Lower lobe of right lung (tissue), 2 donors: ENCODE measurements around the gene CMTM8. TPM values are rescaled to one million over a fixed set of nuclear protein-coding genes. Genes with fewer than 3 reads are reported as not detected.
A peak's percentile ranks its signal among the peaks of the same experiment; 100 is the strongest.

Experiments
- ATAC-seq, 2 donors: fragments of 200-7000 bp; cut with Tn5 transposase; one replicate each; pipeline ENCODE4 v1.9.1; 2020 to 2022; ENCODE audit warnings: mild to moderate bottlenecking in 2 of 2, moderate library complexity in 2 of 2
- DNase-seq: peaks from one replicate; pipeline ENCODE4 v3.0.0-alpha.2; 2020
- H3K27ac ChIP-seq: fragments of 200-600 bp; one replicate; pipeline ENCODE4 v1.8.0; 2022
- H3K27me3 ChIP-seq: fragments of 200-600 bp; one replicate; pipeline ENCODE4 v1.8.0; 2022; ENCODE audit warnings: low read depth
- H3K36me3 ChIP-seq: fragments of 200-600 bp; one replicate; pipeline ENCODE4 v1.8.0; 2022; ENCODE audit warnings: mild to moderate bottlenecking
- H3K4me1 ChIP-seq: fragments of 200-600 bp; one replicate; pipeline ENCODE4 v1.8.0; 2022
- H3K4me3 ChIP-seq: fragments of 200-600 bp; one replicate; pipeline ENCODE4 v1.8.0; 2022; ENCODE audit warnings: mild to moderate bottlenecking
- H3K9me3 ChIP-seq: fragments of 200-600 bp; one replicate; pipeline ENCODE4 v1.8.0; 2022
- CTCF ChIP-seq: fragments of 200-600 bp; IDR thresholded peaks from one replicate; pipeline ENCODE4 v1.8.0; 2022; ENCODE audit warnings: antibody characterized with exemption, mild to moderate bottlenecking
- intact Hi-C: fragments of 100-400 bp; cut with DNase I; formaldehyde crosslinking; loops from one replicate; pipeline ENCODE4 v1.11.0; 2022
- total RNA-seq: library from RNA; stranded (reverse); fragmentation: NEBNext Ultra II Directional; extraction: Animal tissue kit (Norgen Biotek cat#: 25700); gene quantifications from one replicate; pipeline ENCODE4 v1.2.1, GENCODE V29; 2021
- donor health status: DM: no; HTN: yes; CAD: no; lungs with severe emphysema.

CMTM8 gene
- total RNA-seq, 1 donor from 2014 or later, result 25.6 TPM

GRCh38 chr3:32246079-32246675 lies 7.7 kb downstream of the CMTM8 start:
- no peak for TF ChIP-seq CTCF
- no peak for DNase-seq
- Histone ChIP-seq H3K36me3 (no peaks in the 10 kb centered on the region), H3K4me1 (peaks cover 24% of the 10 kb centered on the region), H3K4me3 (no peak overlapping the region), H3K9me3 (no peaks in the 10 kb centered on the region), H3K27ac (no peak overlapping the region), H3K27me3 (no peaks in the 10 kb centered on the region)
- intact Hi-C loops, result no loop called here
- peak in 1 of 2 donors; percentile 9 for ATAC-seq

- Histone ChIP-seq H3K9me3 (no peaks in the 10 kb centered on the region), H3K27ac (no peak overlapping the region), H3K4me3 (no peak overlapping the region), H3K4me1 (peaks cover 20% of the 10 kb centered on the region), H3K36me3 (no peaks in the 10 kb centered on the region), H3K27me3 (no peaks in the 10 kb centered on the region)
- intact Hi-C loops, result no loop called here
- no peak for DNase-seq
- no peak for TF ChIP-seq CTCF
- peak; percentile 46 to 49 for ATAC-seq
Observed at GRCh38 chr3:32249184-32249782, 10.8 kb downstream of the CMTM8 start.

- no peaks in the 10 kb centered on the region for H3K36me3 ChIP-seq
- H3K4me3 ChIP-seq, result no peak overlapping the region
- no peaks in the 10 kb centered on the region for H3K9me3 ChIP-seq
- TF ChIP-seq CTCF, result no peak
- H3K27me3 ChIP-seq, result no peaks in the 10 kb centered on the region
- ATAC-seq, result no peak
- intact Hi-C loops, result no loop called here
- H3K4me1 ChIP-seq, result peaks cover 5% of the 10 kb centered on the region
- no peak for DNase-seq
- no peak overlapping the region for H3K27ac ChIP-seq
Observed at GRCh38 chr3:32254268-32254667, 15.8 kb downstream of the CMTM8 start.

GRCh38 chr3:32255345-32255744 lies 16.9 kb downstream of the CMTM8 start:
- Histone ChIP-seq H3K36me3 (no peaks in the 10 kb centered on the region), H3K9me3 (no peaks in the 10 kb centered on the region), H3K27ac (no peak overlapping the region), H3K4me1 (no peaks in the 10 kb centered on the region), H3K27me3 (no peaks in the 10 kb centered on the region), H3K4me3 (no peak overlapping the region)
- intact Hi-C loops, result no loop called here
- ATAC-seq, result no peak
- DNase-seq, result no peak
- no peak for TF ChIP-seq CTCF

GRCh38 chr3:32256206-32256605 lies 17.7 kb downstream of the CMTM8 start:
- intact Hi-C loops, result no loop called here
- no peaks in the 10 kb centered on the region for H3K4me1 ChIP-seq
- H3K27me3 ChIP-seq, result no peaks in the 10 kb centered on the region
- DNase-seq (no peak), ATAC-seq (no peak)
- H3K4me3 ChIP-seq, result no peak overlapping the region
- H3K9me3 ChIP-seq, result no peaks in the 10 kb centered on the region
- no peak for TF ChIP-seq CTCF
- no peaks in the 10 kb centered on the region for H3K36me3 ChIP-seq
- H3K27ac ChIP-seq, result no peak overlapping the region
